A673 (cell line): ENCODE measurements around the gene SGTA.

ENCODE experiments used
- CTCF ChIP-seq: fragments of 300-800, 200-600 bp; sonication (generic); conservative IDR thresholded peaks from 2 replicates; pipeline ENCODE4 v1.5.1; 2017; ENCODE audit warnings: low read depth, mild to moderate bottlenecking, antibody characterized with exemption, low read length, moderate library complexity, mixed read lengths
- EZH2 ChIP-seq: fragments of 200-600 bp; sonication (generic); IDR thresholded peaks from 2 replicates; pipeline ENCODE4 v1.6.1; 2017; ENCODE audit warnings: borderline replicate concordance, low read depth, mild to moderate bottlenecking, mixed read lengths, antibody characterized with exemption, low read length; ENCODE audit not compliant: poor library complexity, severe bottlenecking

DNA sequence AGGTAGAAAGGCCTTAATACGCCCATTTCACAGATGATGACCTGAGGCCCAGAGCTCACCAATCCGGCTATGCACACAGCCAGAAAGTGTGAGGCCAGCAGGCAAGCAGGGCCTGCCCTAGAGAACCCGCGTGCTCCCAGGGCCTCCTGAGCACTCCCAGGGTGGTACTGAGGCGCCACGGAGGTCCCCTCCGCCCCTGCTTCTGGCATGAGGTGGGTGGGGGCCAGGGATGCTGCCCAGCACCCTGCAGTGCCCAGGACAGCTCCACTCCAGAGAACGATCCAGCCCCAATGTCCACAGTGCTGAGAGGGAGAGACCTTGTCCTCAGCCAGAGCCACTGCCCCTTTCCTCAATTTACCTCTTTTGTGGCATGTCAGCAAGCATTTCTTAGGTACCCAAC, 13.9 kb downstream of the SGTA start:
- TF ChIP-seq CTCF (no peak), EZH2 (no peak)
